Measurements from ENCODE around the gene CXXC5.
"Not testable (repeated sequence)": the region's sequence is repeated elsewhere in the genome, so short reads cannot be mapped to it uniquely, and the experiment has no call there.

CXXC5 gene

DNA sequence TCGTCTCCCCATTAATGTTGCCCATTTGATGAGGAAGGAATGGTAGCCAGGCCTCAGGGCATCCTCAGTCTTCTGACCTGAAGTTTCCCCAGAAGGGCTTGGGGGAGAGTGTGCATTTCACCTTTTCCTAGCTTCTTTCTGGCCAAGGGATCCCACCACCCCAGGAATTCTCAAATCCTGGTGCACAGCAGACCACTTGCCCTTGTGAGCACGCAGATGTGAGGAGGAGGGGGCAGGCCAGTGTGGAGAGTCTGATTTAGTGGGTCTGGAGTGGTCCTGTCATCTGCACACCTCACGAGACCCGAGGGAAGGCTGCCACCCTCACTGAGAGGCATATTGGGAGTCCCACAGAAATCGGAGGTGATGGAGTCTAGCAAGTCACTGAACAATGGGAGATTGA is 64.3 kb downstream of the CXXC5 start:
- TF ChIP-seq CTCF (IDR thresholded peaks at IDR 0.05; ENCODE audit: low read depth, low read length, missing control alignments), result no peak
- Histone ChIP-seq H3K27ac (no peak overlapping the region), H3K27me3 (replicated peaks) (no peaks in the 10 kb centered on the region), H3K36me3 (replicated peaks) (no peaks in the 10 kb centered on the region), H3K4me3 (ENCODE audit: low read depth, low read length) (no peak overlapping the region)
- in situ Hi-C loops (cut with HindIII; ENCODE audit: low pct_ligation_motif_present, low sequenced_read_pairs), result no loop called here
- DNase-seq, result no peak

- DNase-seq; H3K27ac ChIP-seq; H3K36me3 ChIP-seq (replicated peaks); H3K4me3 ChIP-seq (ENCODE audit: low read depth, low read length); H3K27me3 ChIP-seq (replicated peaks); in situ Hi-C loops (cut with HindIII; ENCODE audit: low pct_ligation_motif_present, low sequenced_read_pairs): not testable (repeated sequence)
Measured at GRCh38 chr5:139713898-139714297, 65.7 kb downstream of the CXXC5 start.

DNA sequence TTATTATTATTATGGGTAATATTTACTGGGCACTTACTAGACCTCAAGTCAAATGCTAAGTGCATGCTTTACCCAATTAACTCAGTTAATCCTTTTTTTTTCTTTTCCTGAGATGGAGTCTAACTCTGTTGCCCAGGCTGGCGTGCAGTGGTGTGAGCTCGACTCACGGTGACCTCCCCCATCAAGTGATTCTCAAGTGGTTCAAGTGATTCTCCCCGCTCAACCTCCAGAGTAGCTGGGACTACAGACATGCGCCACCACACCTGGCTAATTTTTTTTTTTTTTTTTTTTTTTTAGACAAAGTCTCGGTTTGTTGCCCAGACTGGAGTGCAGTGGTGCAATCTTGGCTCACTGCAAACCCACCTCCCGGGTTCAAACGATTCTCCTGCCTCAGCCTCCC is 69.1 kb downstream of the CXXC5 start:
- Histone ChIP-seq H3K4me3 (ENCODE audit: low read depth, low read length) (no peak overlapping the region), H3K27ac (no peak overlapping the region), H3K27me3 (replicated peaks) (no peaks in the 10 kb centered on the region), H3K36me3 (replicated peaks) (no peaks in the 10 kb centered on the region)
- no peak for DNase-seq
- no peak for TF ChIP-seq CTCF (IDR thresholded peaks at IDR 0.05; ENCODE audit: low read depth, low read length, missing control alignments)
- in situ Hi-C loops (cut with HindIII; ENCODE audit: low pct_ligation_motif_present, low sequenced_read_pairs), result no loop called here

DNA sequence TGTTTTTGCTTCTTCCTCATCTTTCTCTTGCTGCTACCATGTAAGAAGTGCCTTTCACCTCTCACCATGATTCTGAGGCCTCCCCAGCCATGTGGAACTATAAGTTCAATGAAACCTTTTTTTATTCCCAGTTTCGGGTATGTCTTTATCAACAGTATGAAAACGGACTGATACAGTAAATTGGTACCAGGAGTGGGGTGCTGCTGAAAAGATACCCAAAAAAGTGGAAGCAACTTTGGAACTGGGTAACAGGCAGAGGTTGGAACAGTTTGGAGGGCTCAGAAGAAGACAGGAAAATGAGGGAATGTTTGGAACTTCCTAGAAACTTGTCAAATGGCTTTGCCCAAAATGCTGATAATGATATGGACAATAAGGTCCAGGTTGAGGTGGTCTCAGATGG is 70.3 kb downstream of the CXXC5 start:
- H3K4me3 ChIP-seq (ENCODE audit: low read depth, low read length); in situ Hi-C loops (cut with HindIII; ENCODE audit: low pct_ligation_motif_present, low sequenced_read_pairs): not testable (repeated sequence)

GRCh38 chr5:139719970-139720369 is 71.8 kb downstream of the CXXC5 start:
- in situ Hi-C loops (cut with HindIII; ENCODE audit: low pct_ligation_motif_present, low sequenced_read_pairs); DNase-seq; H3K36me3 ChIP-seq (replicated peaks); H3K27me3 ChIP-seq (replicated peaks); H3K27ac ChIP-seq; H3K4me3 ChIP-seq (ENCODE audit: low read depth, low read length): not testable (repeated sequence)

More for the DNA sequence above, 70.3 kb downstream of the CXXC5 start:
- not testable (repeated sequence) for H3K36me3 ChIP-seq (replicated peaks); DNase-seq; H3K27ac ChIP-seq; H3K27me3 ChIP-seq (replicated peaks)

DNA sequence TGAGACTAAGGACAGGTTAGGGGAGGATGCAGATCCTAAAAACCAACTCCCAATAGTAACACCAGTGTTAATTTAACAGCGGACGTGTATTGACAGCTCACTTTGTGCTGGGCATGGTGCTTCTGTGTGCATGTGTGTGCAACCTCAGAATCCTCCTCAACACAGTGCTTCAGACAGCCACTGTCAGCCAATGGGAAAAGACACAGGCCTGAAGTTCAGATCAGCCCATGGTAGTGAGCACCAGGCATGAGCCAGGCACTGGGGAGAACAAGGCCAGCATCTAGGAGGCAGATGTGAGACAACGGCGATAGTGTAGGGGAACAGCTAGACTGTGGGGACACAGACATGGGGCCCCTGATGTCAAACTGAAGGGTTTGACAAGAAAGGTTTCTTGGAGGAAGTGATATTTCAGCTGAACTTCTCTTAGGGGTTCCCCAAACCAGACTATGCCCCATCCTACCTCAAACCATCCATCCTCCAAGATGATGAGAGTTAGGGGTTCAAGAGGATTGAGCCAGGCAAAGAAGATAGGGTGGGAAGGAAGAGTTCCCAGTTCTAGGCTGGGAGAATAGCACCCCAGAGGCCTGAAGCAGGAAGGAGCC is 75.9 kb downstream of the CXXC5 start:
- TF ChIP-seq CTCF (IDR thresholded peaks at IDR 0.05; ENCODE audit: low read depth, low read length, missing control alignments), result no peak
- Histone ChIP-seq H3K4me3 (ENCODE audit: low read depth, low read length) (no peak overlapping the region), H3K36me3 (replicated peaks) (no peaks in the 10 kb centered on the region), H3K27me3 (replicated peaks) (no peaks in the 10 kb centered on the region), H3K27ac (no peak overlapping the region)
- no peak for DNase-seq
- in situ Hi-C loops (cut with HindIII; ENCODE audit: low pct_ligation_motif_present, low sequenced_read_pairs), result no loop called here

DNA sequence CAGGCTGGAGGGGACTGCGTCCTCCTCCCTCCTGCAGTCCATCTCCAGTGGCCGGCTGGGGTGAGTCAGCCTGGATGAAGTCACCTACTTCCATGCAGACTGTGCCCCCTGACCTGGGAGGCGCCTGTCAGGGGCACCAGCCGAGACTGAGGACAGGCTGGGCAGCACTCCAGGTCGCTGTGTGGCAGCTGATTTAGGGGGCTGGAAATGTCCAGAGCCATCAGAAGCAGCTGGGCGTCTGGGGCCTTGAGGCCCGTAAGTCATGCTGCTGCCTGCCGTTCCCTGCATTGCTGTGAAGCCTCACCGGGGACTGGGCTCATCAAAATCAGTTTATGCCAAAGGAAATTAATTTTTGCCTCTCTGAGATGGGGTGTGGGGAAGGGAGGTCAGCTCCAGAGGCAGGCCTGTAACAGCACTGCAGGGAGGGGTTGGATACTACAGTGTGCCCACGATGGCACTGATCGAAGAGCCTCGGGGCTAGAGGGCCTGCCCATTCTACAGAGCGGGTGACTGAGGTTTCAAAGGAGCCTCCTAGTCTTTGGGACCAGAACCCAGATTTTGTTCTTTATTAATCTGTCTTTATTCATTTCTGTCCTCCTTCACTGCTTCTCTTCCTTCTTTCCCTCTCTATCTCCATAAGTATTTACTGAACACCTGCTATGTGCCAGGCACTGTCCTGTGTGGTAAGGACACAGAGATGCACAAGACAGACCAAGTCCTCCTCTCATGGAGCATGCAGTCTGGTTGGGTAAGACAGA is 77.1 kb downstream of the CXXC5 start:
- peak; percentile 71 for DNase-seq
- H3K4me3 ChIP-seq (ENCODE audit: low read depth, low read length), result no peak overlapping the region
- H3K27ac ChIP-seq, result no peak overlapping the region
- no peak for TF ChIP-seq CTCF (IDR thresholded peaks at IDR 0.05; ENCODE audit: low read depth, low read length, missing control alignments)
- no peaks in the 10 kb centered on the region for H3K27me3 ChIP-seq (replicated peaks)
- in situ Hi-C loops (cut with HindIII; ENCODE audit: low pct_ligation_motif_present, low sequenced_read_pairs), result no loop called here
- no peaks in the 10 kb centered on the region for H3K36me3 ChIP-seq (replicated peaks)
